Spleen (tissue), 7 donors: Measurements from ENCODE around the gene CIPC.

Source experiments
- CTCF ChIP-seq, 11 experiments: fragments of 200-600 bp in 7 of 11; fragments of 450-650 bp in 4 of 11; sonication (generic) in 4 of 11; IDR thresholded peaks in 8 of 11; conservative IDR thresholded peaks in 3 of 11; 1 replicate in 7 of 11; 2 replicates in 4 of 11; pipeline versions ENCODE4 v1.4.0 to v1.8.0; 2016 to 2021; ENCODE audit warnings: antibody characterized with exemption in 11 of 11, inconsistent platforms in 4 of 11, mild to moderate bottlenecking in 1 of 11
- POLR2A ChIP-seq, 3 donors: fragments of 450-650 bp; IDR thresholded peaks; one replicate each; pipeline ENCODE4 v1.5.1; 2017; ENCODE audit warnings: antibody characterized with exemption in 3 of 3, mild to moderate bottlenecking in 1 of 3
- donor health status: DM: no; HTN: no; CAD: no; lungs with moderate emphysema.
- donor health status: DM: no; HTN: no; CAD: no.
- donor health status: DM: no; HTN: no; CAD: no.

GRCh38 chr14:77097700-77098528 is at the start of gene CIPC:
- peak in 2 of 3 donors; percentile 44 to 87 for TF ChIP-seq POLR2A (IDR thresholded peaks at IDR 0.05)
- peak in 6 of 11 experiments; percentile 7 to 51 (median 26) for TF ChIP-seq CTCF (IDR thresholded peaks at IDR 0.05 in 8 of 11, conservative IDR thresholded peaks at IDR 0.05 in 3 of 11)
